ENCODE data around the gene GNB1. TPM values are rescaled to one million over a fixed set of nuclear protein-coding genes. Genes with fewer than 3 reads are reported as not detected.

Gene GNB1
- total RNA-seq, 2 experiments from 2014 or later, result 138 to 149 TPM

GRCh38 chr1:1754051-1754815 lies 136.7 kb downstream of the GNB1 start:
- H3K27me3 Mint-ChIP-seq, result no peaks in the 10 kb centered on the region
- Histone ChIP-seq H3K9me3 (ENCODE audit: control insufficient read depth in 1 of 2, insufficient read depth in 1 of 2, low read length in 2 of 2) (no peaks in the 10 kb centered on the region), H3K4me1 (ENCODE audit: insufficient read depth, low read length) (no peaks in the 10 kb centered on the region), H3K27ac (ENCODE audit: low read depth in 1 of 2, low read length in 2 of 2) (no peak overlapping the region), H3K27me3 (ENCODE audit: control insufficient read depth in 1 of 2, insufficient read depth in 2 of 2, low read length in 2 of 2) (no peaks in the 10 kb centered on the region), H3K4me3 (ENCODE audit: low read length) (no peak overlapping the region), H3K36me3 (ENCODE audit: insufficient read depth, low read length) (peaks cover 46% of the 10 kb centered on the region)
- CTCF ChIA-PET, result no interaction called here
- POLR2A ChIA-PET, result no interaction called here
- no peak for TF ChIP-seq CTCF (IDR thresholded peaks at IDR 0.05)
- H3K27ac Mint-ChIP-seq, result no peak overlapping the region
- intact Hi-C loops (cut with DNase I, micrococcal nuclease), result no loop called here
- H3K4me3 Mint-ChIP-seq, result no peak overlapping the region
- H3K36me3 Mint-ChIP-seq (ENCODE audit: low read depth), result peaks cover 17% of the 10 kb centered on the region
- no peak for ATAC-seq (ENCODE audit: poor library complexity)
- H3K9me3 Mint-ChIP-seq, result no peaks in the 10 kb centered on the region
- no peaks in the 10 kb centered on the region for H3K4me1 Mint-ChIP-seq (ENCODE audit: low read depth)
- peak in 1 of 14 experiments; percentile 30 for DNase-seq

- intact Hi-C loops (cut with DNase I, micrococcal nuclease), result no loop called here
- POLR2A ChIA-PET, result no interaction called here
- H3K36me3 Mint-ChIP-seq (ENCODE audit: low read depth), result peaks cover 17% of the 10 kb centered on the region
Observed at GRCh38 chr1:1753607-1754005, 137.3 kb downstream of the GNB1 start.

More at GRCh38 chr1:1753607-1754005, 137.3 kb downstream of the GNB1 start:
- H3K27me3 ChIP-seq (ENCODE audit: control insufficient read depth in 1 of 2, insufficient read depth in 2 of 2, low read length in 2 of 2), result no peaks in the 10 kb centered on the region
- H3K9me3 ChIP-seq (ENCODE audit: control insufficient read depth in 1 of 2, insufficient read depth in 1 of 2, low read length in 2 of 2), result no peaks in the 10 kb centered on the region
- H3K9me3 Mint-ChIP-seq, result no peaks in the 10 kb centered on the region
- CTCF ChIA-PET, result no interaction called here
- H3K4me3 ChIP-seq (ENCODE audit: low read length), result no peak overlapping the region
- no peak overlapping the region for H3K27ac ChIP-seq (ENCODE audit: low read depth in 1 of 2, low read length in 2 of 2)
- H3K4me3 Mint-ChIP-seq, result no peak overlapping the region
- H3K4me1 Mint-ChIP-seq (ENCODE audit: low read depth), result no peaks in the 10 kb centered on the region
- peaks cover 42% of the 10 kb centered on the region for H3K36me3 ChIP-seq (ENCODE audit: insufficient read depth, low read length)
- DNase-seq (peak in 1 of 14 experiments; percentile 24), ATAC-seq (ENCODE audit: poor library complexity) (no peak)
- H3K27ac Mint-ChIP-seq, result no peak overlapping the region
- no peak for TF ChIP-seq CTCF (IDR thresholded peaks at IDR 0.05)
- no peaks in the 10 kb centered on the region for H3K4me1 ChIP-seq (ENCODE audit: insufficient read depth, low read length)
- no peaks in the 10 kb centered on the region for H3K27me3 Mint-ChIP-seq

Data from CD4-positive, alpha-beta T cell (primary cell).